Measurements from ENCODE around the gene CLEC2A. TPM values are rescaled to one million over a fixed set of nuclear protein-coding genes. Genes with fewer than 3 reads are reported as not detected.
"Not testable (repeated sequence)": the region's sequence is repeated elsewhere in the genome, so short reads cannot be mapped to it uniquely, and the experiment has no call there.

The CLEC2A gene
- total and polyA plus RNA-seq, 2 donors from 2014 or later: not detected

- no peak for TF ChIP-seq CTCF (IDR thresholded peaks at IDR 0.05; ENCODE audit: borderline replicate concordance, extremely low read depth, insufficient read depth)
- Histone ChIP-seq H3K4me1 (ENCODE audit: control insufficient read depth in 2 of 3, insufficient read depth in 2 of 3, low read depth in 1 of 3, low read length in 3 of 3) (no peaks in the 10 kb centered on the region), H3K4me3 (ENCODE audit: low read length in 3 of 3) (no peak overlapping the region), H3K9me3 (ENCODE audit: control insufficient read depth in 2 of 3, insufficient read depth in 1 of 3, low read length in 3 of 3) (peaks cover 0 to 3% (median 0%) of the 10 kb centered on the region in 3 donors), H3K9ac (ENCODE audit: low read length in 3 of 3) (no peak overlapping the region), H3K27ac (ENCODE audit: low read depth in 2 of 2, low read length in 2 of 2) (no peak overlapping the region), H3K36me3 (ENCODE audit: control insufficient read depth in 2 of 3, insufficient read depth in 3 of 3, low read length in 3 of 3) (no peaks in the 10 kb centered on the region), H3K27me3 (ENCODE audit: control insufficient read depth, insufficient read depth, low read length) (no peaks in the 10 kb centered on the region)
- FAIRE-seq (no peak), DNase-seq (no peak)
- intact Hi-C loops (cut with DNase I): no loop called here
Measured at GRCh38 chr12:9975614-9976013, 43.4 kb upstream of the CLEC2A start.

GRCh38 chr12:9974731-9975130 is 42.6 kb upstream of the CLEC2A start:
- H3K27me3 ChIP-seq (ENCODE audit: control insufficient read depth, insufficient read depth, low read length); H3K4me3 ChIP-seq (ENCODE audit: low read length in 3 of 3); H3K9ac ChIP-seq (ENCODE audit: low read length in 3 of 3); H3K27ac ChIP-seq (ENCODE audit: low read depth in 2 of 2, low read length in 2 of 2); H3K9me3 ChIP-seq (ENCODE audit: control insufficient read depth in 2 of 3, insufficient read depth in 1 of 3, low read length in 3 of 3); intact Hi-C loops (cut with DNase I); H3K36me3 ChIP-seq (ENCODE audit: control insufficient read depth in 2 of 3, insufficient read depth in 3 of 3, low read length in 3 of 3); FAIRE-seq; H3K4me1 ChIP-seq (ENCODE audit: control insufficient read depth in 2 of 3, insufficient read depth in 2 of 3, low read depth in 1 of 3, low read length in 3 of 3); DNase-seq: not testable (repeated sequence)

- no peak overlapping the region for H3K9ac ChIP-seq (ENCODE audit: low read length in 3 of 3)
- no peak for DNase-seq
- H3K36me3 ChIP-seq (ENCODE audit: control insufficient read depth in 2 of 3, insufficient read depth in 3 of 3, low read length in 3 of 3): no peaks in the 10 kb centered on the region
- no peaks in the 10 kb centered on the region for H3K4me1 ChIP-seq (ENCODE audit: control insufficient read depth in 2 of 3, insufficient read depth in 2 of 3, low read depth in 1 of 3, low read length in 3 of 3)
- no peak for TF ChIP-seq CTCF (IDR thresholded peaks at IDR 0.05; ENCODE audit: borderline replicate concordance, extremely low read depth, insufficient read depth)
- H3K27me3 ChIP-seq (ENCODE audit: control insufficient read depth, insufficient read depth, low read length): no peaks in the 10 kb centered on the region
- intact Hi-C loops (cut with DNase I): no loop called here
- FAIRE-seq: no peak
- no peak overlapping the region for H3K27ac ChIP-seq (ENCODE audit: low read depth in 2 of 2, low read length in 2 of 2)
- H3K9me3 ChIP-seq (ENCODE audit: control insufficient read depth in 2 of 3, insufficient read depth in 1 of 3, low read length in 3 of 3): peaks cover 0 to 3% (median 0%) of the 10 kb centered on the region in 3 donors
- H3K4me3 ChIP-seq (ENCODE audit: low read length in 3 of 3): no peak overlapping the region
Measured at GRCh38 chr12:9973949-9974348, 41.8 kb upstream of the CLEC2A start.

GRCh38 chr12:9971181-9971580 is 39.0 kb upstream of the CLEC2A start, which contains the start of gene CLEC12A:
Gene CLEC12A (plus strand): TSS chr12:9971409. CDS start chr12:9971597, 188 bp downstream.
- Histone ChIP-seq H3K4me1 (ENCODE audit: control insufficient read depth in 2 of 3, insufficient read depth in 2 of 3, low read depth in 1 of 3, low read length in 3 of 3) (no peaks in the 10 kb centered on the region), H3K27me3 (ENCODE audit: control insufficient read depth, insufficient read depth, low read length) (no peaks in the 10 kb centered on the region), H3K36me3 (ENCODE audit: control insufficient read depth in 2 of 3, insufficient read depth in 3 of 3, low read length in 3 of 3) (no peaks in the 10 kb centered on the region), H3K4me3 (ENCODE audit: low read length in 3 of 3) (no peak within 1 kb of the TSS), H3K9me3 (ENCODE audit: control insufficient read depth in 2 of 3, insufficient read depth in 1 of 3, low read length in 3 of 3) (peaks cover 0 to 3% (median 0%) of the 10 kb centered on the region in 3 donors), H3K27ac (ENCODE audit: low read depth in 2 of 2, low read length in 2 of 2) (no peak within 1 kb of the TSS), H3K9ac (ENCODE audit: low read length in 3 of 3) (no peak within 1 kb of the TSS)
- DNase-seq (no peak), FAIRE-seq (no peak)
- TF ChIP-seq CTCF (IDR thresholded peaks at IDR 0.05; ENCODE audit: borderline replicate concordance, extremely low read depth, insufficient read depth): no peak
- intact Hi-C loops (cut with DNase I): no loop called here

Data from kidney (tissue), 14 donors.